Suprapubic skin (tissue), 4 donors: Measurements from ENCODE around the gene PCDH15. TPM values are rescaled to one million over a fixed set of nuclear protein-coding genes. Genes with fewer than 3 reads are reported as not detected.

ENCODE experiments used
- DNase-seq, 2 donors: peaks; one replicate each; pipeline ENCODE4 v3.0.0-alpha.2; 2019; ENCODE audit warnings: low spot score in 2 of 2
- H3K27ac ChIP-seq: fragments of 200-600 bp; sonication (generic); one replicate; pipeline ENCODE4 v1.5.1; 2019
- H3K27me3 ChIP-seq: fragments of 200-600 bp; sonication (generic); one replicate; pipeline ENCODE4 v1.5.1; 2019
- H3K36me3 ChIP-seq: fragments of 200-600 bp; sonication (generic); one replicate; pipeline ENCODE4 v1.5.1; 2019
- H3K4me1 ChIP-seq: fragments of 200-600 bp; sonication (generic); one replicate; pipeline ENCODE4 v1.5.1; 2019
- H3K4me3 ChIP-seq: fragments of 200-600 bp; sonication (generic); one replicate; pipeline ENCODE4 v1.5.1; 2019; ENCODE audit warnings: mild to moderate bottlenecking
- H3K9me3 ChIP-seq: fragments of 200-600 bp; sonication (generic); one replicate; pipeline ENCODE4 v1.5.1; 2019
- EP300 ChIP-seq: sonication (generic); formaldehyde crosslinking; IDR thresholded peaks from one replicate; pipeline ENCODE4 v1.6.1; 2017; ENCODE audit warnings: antibody characterized with exemption
- POLR2A ChIP-seq, 2 donors: fragments of 450-650 bp; IDR thresholded peaks; one replicate each; pipeline ENCODE4 v1.6.1; 2017; ENCODE audit warnings: antibody characterized with exemption in 2 of 2, mild to moderate bottlenecking in 2 of 2, moderate library complexity in 2 of 2
- POLR2AphosphoS5 ChIP-seq, 3 donors: sonication (generic); formaldehyde crosslinking; IDR thresholded peaks; one replicate each; pipeline ENCODE4 v1.6.1; 2017; ENCODE audit warnings: antibody characterized with exemption in 3 of 3
- WGBS: methylation state at CpG from one replicate; pipeline ENCODE4 v1.1.5; 2018; 5-methylcytosine and 5-hydroxymethylcytosine counted together
- total RNA-seq, 4 donors: library from RNA; depleted of rRNA; stranded (reverse); fragments of >200 nt; gene quantifications; one replicate each; pipeline ENCODE4 v1.1.0, GENCODE V29; 2016
- TF ChIP-seq, protein P1 (sequence below), 2 donors: fragments of 200-600 bp in 1 of 2; fragments of 450-650 bp in 1 of 2; sonication (generic) in 1 of 2; IDR thresholded peaks; one replicate each; pipeline ENCODE4 v1.5.1; 2016 to 2019; ENCODE audit warnings: antibody characterized with exemption in 2 of 2, mild to moderate bottlenecking in 1 of 2, moderate library complexity in 1 of 2

PCDH15 gene
- total RNA-seq, 4 donors from 2014 or later = 0.11 TPM; not detected in 3

DNA sequence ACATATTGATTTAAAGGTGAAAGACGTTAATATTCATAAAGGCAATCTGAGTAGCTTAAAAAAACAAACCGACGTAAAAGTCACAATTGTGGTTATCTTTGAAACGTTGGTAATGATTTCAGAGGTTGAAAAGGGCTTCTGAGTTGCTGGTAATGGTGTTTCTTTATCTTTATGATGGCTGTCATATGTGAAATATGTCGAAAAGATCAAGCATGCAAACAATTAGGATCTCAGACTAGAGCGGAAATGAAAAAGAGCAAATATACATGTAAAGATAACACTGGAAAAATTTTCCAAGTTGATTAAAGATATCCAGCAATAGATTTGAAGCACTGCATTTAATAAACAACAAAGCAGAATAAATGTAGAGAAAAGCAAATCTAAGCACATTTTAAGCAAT lies 1030.1 kb downstream of the PCDH15 start:
- Histone ChIP-seq H3K27me3 (no peaks in the 10 kb centered on the region), H3K4me3 (no peak overlapping the region), H3K27ac (no peak overlapping the region), H3K36me3 (no peaks in the 10 kb centered on the region), H3K9me3 (peaks cover 4% of the 10 kb centered on the region), H3K4me1 (no peaks in the 10 kb centered on the region)
- DNase-seq = no peak
- TF ChIP-seq, protein P1, sequence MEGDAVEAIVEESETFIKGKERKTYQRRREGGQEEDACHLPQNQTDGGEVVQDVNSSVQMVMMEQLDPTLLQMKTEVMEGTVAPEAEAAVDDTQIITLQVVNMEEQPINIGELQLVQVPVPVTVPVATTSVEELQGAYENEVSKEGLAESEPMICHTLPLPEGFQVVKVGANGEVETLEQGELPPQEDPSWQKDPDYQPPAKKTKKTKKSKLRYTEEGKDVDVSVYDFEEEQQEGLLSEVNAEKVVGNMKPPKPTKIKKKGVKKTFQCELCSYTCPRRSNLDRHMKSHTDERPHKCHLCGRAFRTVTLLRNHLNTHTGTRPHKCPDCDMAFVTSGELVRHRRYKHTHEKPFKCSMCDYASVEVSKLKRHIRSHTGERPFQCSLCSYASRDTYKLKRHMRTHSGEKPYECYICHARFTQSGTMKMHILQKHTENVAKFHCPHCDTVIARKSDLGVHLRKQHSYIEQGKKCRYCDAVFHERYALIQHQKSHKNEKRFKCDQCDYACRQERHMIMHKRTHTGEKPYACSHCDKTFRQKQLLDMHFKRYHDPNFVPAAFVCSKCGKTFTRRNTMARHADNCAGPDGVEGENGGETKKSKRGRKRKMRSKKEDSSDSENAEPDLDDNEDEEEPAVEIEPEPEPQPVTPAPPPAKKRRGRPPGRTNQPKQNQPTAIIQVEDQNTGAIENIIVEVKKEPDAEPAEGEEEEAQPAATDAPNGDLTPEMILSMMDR (IDR thresholded peaks at IDR 0.05) = no peak
- 47% methylated on average over 6 of the region's 6 CpGs for WGBS

DNA sequence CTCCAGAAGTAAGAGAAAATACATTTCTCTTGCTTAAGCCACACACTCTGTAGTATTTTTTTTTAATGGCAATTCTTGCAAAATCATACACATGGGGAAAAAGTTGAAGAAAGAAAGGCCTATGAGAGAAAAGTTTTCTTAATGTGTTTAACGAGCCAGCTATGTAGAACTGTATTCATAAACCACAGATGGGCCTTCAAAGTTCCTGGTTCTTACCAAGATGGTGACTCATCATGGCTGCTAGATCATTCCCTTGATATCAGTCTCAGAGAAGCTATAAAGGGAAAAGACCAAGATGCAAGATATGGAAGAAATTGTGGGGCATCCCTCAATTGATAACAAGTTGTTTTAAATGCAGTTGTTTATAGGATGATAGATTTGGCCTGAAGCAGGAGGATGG lies 1035.7 kb downstream of the PCDH15 start:
- H3K27me3 ChIP-seq = no peaks in the 10 kb centered on the region
- TF ChIP-seq EP300 (no peak), POLR2AphosphoS5 (IDR thresholded peaks at IDR 0.05) (no peak)
- whole genome bisulfite sequencing = 82% methylated on average over 1 of the region's 1 CpG
- DNase-seq = no peak
- H3K36me3 ChIP-seq = no peaks in the 10 kb centered on the region
- H3K9me3 ChIP-seq = peaks cover 4% of the 10 kb centered on the region
- H3K4me1 ChIP-seq = no peaks in the 10 kb centered on the region
- no peak overlapping the region for H3K27ac ChIP-seq
- H3K4me3 ChIP-seq = no peak overlapping the region

DNA sequence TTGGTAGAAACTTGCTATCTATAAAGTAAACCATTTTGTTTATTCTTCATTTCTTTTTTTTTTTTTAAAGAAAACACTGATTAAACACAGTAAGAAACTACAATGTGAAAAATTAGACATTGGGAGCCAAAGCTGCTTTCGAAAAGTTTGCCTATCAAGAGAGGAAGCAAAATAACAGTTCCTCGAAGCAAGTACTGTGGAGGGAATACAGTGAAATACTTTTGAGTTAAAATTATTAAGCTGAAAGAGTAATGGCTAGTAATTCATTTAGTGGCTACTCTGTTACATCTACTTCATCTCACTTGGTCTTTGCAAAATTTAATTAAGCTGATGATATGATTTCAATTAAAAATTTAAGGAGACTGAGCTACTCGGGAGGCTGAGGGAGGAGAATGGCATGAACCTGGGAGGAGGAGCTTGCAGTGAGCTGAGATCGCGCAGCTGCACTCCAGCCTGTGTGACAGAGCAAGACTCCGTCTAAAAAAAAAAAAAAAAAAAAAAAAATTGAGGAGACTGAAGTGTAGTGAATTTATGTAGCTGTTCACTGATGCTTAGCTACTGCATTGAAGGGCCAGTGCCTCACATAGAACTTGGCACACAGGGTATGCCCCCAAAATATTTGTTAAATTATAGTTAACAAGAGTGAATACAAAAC lies 1046.3 kb downstream of the PCDH15 start:
- no peaks in the 10 kb centered on the region for H3K36me3 ChIP-seq
- TF ChIP-seq POLR2A (IDR thresholded peaks at IDR 0.05) (no peak), POLR2AphosphoS5 (IDR thresholded peaks at IDR 0.05) (no peak), EP300 (no peak)
- TF ChIP-seq, protein P1 (IDR thresholded peaks at IDR 0.05) = no peak
- no peak overlapping the region for H3K27ac ChIP-seq
- H3K4me3 ChIP-seq = no peak overlapping the region
- no peaks in the 10 kb centered on the region for H3K4me1 ChIP-seq
- 29% methylated on average over 6 of the region's 6 CpGs for WGBS
- DNase-seq = no peak
- no peaks in the 10 kb centered on the region for H3K9me3 ChIP-seq
- H3K27me3 ChIP-seq = no peaks in the 10 kb centered on the region
